ENCODE results near the gene RAPGEF6.
"Not testable (repeated sequence)": the region's sequence is repeated elsewhere in the genome, so short reads cannot be mapped to it uniquely, and the experiment has no call there.

The RAPGEF6 gene

GRCh38 chr5:131488463-131488862 lies 146.6 kb downstream of the RAPGEF6 start:
- peaks cover 3% of the 10 kb centered on the region for H3K36me3 ChIP-seq (ENCODE audit: control insufficient read depth, insufficient read depth, low read length)
- H3K27me3 ChIP-seq (replicated peaks; ENCODE audit: control insufficient read depth, insufficient read depth, low read length): no peaks in the 10 kb centered on the region
- TF ChIP-seq, protein P1, sequence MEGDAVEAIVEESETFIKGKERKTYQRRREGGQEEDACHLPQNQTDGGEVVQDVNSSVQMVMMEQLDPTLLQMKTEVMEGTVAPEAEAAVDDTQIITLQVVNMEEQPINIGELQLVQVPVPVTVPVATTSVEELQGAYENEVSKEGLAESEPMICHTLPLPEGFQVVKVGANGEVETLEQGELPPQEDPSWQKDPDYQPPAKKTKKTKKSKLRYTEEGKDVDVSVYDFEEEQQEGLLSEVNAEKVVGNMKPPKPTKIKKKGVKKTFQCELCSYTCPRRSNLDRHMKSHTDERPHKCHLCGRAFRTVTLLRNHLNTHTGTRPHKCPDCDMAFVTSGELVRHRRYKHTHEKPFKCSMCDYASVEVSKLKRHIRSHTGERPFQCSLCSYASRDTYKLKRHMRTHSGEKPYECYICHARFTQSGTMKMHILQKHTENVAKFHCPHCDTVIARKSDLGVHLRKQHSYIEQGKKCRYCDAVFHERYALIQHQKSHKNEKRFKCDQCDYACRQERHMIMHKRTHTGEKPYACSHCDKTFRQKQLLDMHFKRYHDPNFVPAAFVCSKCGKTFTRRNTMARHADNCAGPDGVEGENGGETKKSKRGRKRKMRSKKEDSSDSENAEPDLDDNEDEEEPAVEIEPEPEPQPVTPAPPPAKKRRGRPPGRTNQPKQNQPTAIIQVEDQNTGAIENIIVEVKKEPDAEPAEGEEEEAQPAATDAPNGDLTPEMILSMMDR (IDR thresholded peaks at IDR 0.05; ENCODE audit: insufficient read depth, low read length, poor library complexity, severe bottlenecking): no peak
- H3K4me3 ChIP-seq (replicated peaks; ENCODE audit: low read depth, low read length): no peak overlapping the region
- peak; percentile 71 for DNase-seq (ENCODE audit: extremely low read depth, insufficient read length)

GRCh38 chr5:131487371-131487770 lies 147.7 kb downstream of the RAPGEF6 start:
- H3K36me3 ChIP-seq (ENCODE audit: control insufficient read depth, insufficient read depth, low read length); H3K4me3 ChIP-seq (replicated peaks; ENCODE audit: low read depth, low read length); DNase-seq (ENCODE audit: extremely low read depth, insufficient read length); H3K27me3 ChIP-seq (replicated peaks; ENCODE audit: control insufficient read depth, insufficient read depth, low read length): not testable (repeated sequence)

DNA sequence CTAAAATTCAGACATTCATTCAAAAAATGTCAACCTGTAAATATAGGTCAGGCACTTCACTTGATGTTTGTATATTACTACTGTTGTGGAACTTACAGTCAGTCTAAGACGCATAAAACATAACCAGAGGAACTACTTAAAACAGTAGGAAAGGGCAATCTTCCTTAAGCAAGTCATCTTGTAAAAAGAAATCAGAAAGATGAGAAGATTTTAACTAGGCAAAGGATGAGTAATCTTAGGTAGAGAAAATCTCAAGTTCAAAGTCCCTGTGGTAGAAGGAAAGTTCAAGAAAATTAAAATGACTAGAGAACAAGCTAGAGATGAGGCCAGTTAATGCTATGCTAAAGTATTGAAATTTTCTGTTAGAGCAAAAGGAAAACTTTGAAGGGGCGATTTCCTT lies 152.4 kb downstream of the RAPGEF6 start:
- DNase-seq (ENCODE audit: extremely low read depth, insufficient read length): no peak
- Histone ChIP-seq H3K27me3 (replicated peaks; ENCODE audit: control insufficient read depth, insufficient read depth, low read length) (no peaks in the 10 kb centered on the region), H3K4me3 (replicated peaks; ENCODE audit: low read depth, low read length) (no peak overlapping the region), H3K36me3 (ENCODE audit: control insufficient read depth, insufficient read depth, low read length) (peaks cover 3% of the 10 kb centered on the region)
- TF ChIP-seq, protein P1 (IDR thresholded peaks at IDR 0.05; ENCODE audit: insufficient read depth, low read length, poor library complexity, severe bottlenecking): no peak

DNA sequence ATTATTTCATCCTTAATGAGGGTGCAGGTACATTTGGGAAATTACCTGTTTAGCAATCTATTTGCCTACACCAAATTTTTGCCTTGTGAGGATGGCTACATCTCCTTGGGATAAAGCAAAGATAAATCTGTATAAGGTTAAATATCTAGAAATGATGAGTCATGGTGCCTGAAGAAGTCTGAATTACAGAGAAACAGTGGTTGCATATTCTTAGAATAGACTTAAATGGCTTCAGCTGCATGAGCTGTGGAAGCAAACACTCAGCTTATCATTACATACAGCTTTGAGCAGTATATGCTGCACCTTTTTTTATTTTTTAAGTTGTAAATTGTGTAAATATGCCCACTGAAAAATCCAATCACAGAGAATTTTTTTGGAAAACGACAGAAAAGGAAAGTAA lies 153.5 kb downstream of the RAPGEF6 start:
- H3K4me3 ChIP-seq (replicated peaks; ENCODE audit: low read depth, low read length): no peak overlapping the region
- no peak for DNase-seq (ENCODE audit: extremely low read depth, insufficient read length)
- H3K27me3 ChIP-seq (replicated peaks; ENCODE audit: control insufficient read depth, insufficient read depth, low read length): no peaks in the 10 kb centered on the region
- TF ChIP-seq, protein P1 (IDR thresholded peaks at IDR 0.05; ENCODE audit: insufficient read depth, low read length, poor library complexity, severe bottlenecking): no peak
- no peaks in the 10 kb centered on the region; the same call in none of the 2 replicates for H3K36me3 ChIP-seq (ENCODE audit: control insufficient read depth, insufficient read depth, low read length)

GRCh38 chr5:131475541-131475941 lies 159.5 kb downstream of the RAPGEF6 start:
- Histone ChIP-seq H3K4me3 (replicated peaks; ENCODE audit: low read depth, low read length) (no peak overlapping the region), H3K36me3 (ENCODE audit: control insufficient read depth, insufficient read depth, low read length) (peaks cover 1% of the 10 kb centered on the region), H3K27me3 (replicated peaks; ENCODE audit: control insufficient read depth, insufficient read depth, low read length) (no peaks in the 10 kb centered on the region)
- TF ChIP-seq, protein P1 (IDR thresholded peaks at IDR 0.05; ENCODE audit: insufficient read depth, low read length, poor library complexity, severe bottlenecking): no peak
- no peak for DNase-seq (ENCODE audit: extremely low read depth, insufficient read length)

DNA sequence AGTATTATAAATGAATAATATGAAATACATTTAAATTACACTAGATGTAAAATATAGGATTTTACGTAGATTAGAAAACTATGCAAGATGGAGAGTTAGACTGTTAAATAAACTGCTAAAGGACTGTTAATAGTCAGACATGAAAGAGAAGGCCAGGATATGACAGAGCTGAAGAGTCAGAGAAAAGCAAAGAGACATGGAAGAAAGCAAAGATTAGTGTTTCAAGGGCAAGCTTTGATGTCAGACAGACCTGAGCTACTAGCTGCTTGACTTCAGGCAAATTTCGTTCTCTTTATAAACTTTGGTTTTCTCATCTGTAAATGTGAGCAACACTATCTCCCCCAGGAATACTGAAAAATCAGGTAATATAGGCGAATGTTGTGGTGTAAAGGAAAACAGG lies 161.3 kb downstream of the RAPGEF6 start:
- no peak overlapping the region for H3K4me3 ChIP-seq (replicated peaks; ENCODE audit: low read depth, low read length)
- no peaks in the 10 kb centered on the region for H3K27me3 ChIP-seq (replicated peaks; ENCODE audit: control insufficient read depth, insufficient read depth, low read length)
- DNase-seq (ENCODE audit: extremely low read depth, insufficient read length): no peak
- H3K36me3 ChIP-seq (ENCODE audit: control insufficient read depth, insufficient read depth, low read length): peaks cover 1% of the 10 kb centered on the region
- TF ChIP-seq, protein P1 (IDR thresholded peaks at IDR 0.05; ENCODE audit: insufficient read depth, low read length, poor library complexity, severe bottlenecking): no peak
